Measurements from ENCODE around the gene CCDC170. TPM values are rescaled to one million over a fixed set of nuclear protein-coding genes. Genes with fewer than 3 reads are reported as not detected.
A peak's percentile ranks its signal among the peaks of the same experiment; 100 is the strongest.

Gene CCDC170
- total RNA-seq, 1 experiment from 2014 or later: not detected

DNA sequence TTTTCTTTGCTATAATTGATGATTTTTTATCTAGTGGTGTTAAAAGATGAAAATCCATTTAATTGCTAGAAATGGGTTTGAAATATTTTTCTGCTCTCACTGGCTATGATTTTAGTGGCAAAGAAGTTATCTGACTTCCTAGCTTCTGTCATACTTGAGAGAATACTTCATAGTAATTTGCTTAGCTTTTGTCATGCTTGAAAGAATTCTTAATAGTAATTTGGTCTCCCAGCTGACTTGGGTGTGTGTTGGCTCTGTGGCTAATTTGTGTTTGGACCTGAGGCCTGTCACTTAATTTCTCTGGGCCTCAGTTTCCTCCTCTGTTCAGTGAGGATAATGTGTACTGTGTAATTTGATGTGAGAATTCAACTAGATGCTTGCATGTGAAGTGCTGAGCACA, 29.1 kb upstream of the CCDC170 start:
- TF ChIP-seq, protein P1, sequence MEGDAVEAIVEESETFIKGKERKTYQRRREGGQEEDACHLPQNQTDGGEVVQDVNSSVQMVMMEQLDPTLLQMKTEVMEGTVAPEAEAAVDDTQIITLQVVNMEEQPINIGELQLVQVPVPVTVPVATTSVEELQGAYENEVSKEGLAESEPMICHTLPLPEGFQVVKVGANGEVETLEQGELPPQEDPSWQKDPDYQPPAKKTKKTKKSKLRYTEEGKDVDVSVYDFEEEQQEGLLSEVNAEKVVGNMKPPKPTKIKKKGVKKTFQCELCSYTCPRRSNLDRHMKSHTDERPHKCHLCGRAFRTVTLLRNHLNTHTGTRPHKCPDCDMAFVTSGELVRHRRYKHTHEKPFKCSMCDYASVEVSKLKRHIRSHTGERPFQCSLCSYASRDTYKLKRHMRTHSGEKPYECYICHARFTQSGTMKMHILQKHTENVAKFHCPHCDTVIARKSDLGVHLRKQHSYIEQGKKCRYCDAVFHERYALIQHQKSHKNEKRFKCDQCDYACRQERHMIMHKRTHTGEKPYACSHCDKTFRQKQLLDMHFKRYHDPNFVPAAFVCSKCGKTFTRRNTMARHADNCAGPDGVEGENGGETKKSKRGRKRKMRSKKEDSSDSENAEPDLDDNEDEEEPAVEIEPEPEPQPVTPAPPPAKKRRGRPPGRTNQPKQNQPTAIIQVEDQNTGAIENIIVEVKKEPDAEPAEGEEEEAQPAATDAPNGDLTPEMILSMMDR (IDR thresholded peaks at IDR 0.05): no peak
- TF ChIP-seq SIN3A (IDR thresholded peaks at IDR 0.05; ENCODE audit: borderline replicate concordance, insufficient read depth, low read depth, low read length) (no peak), POLR2AphosphoS5 (IDR thresholded peaks at IDR 0.05; ENCODE audit: low read depth, low read length) (no peak)
- in situ Hi-C loops (cut with HindIII; ENCODE audit: low pct_unique_long_range_greater_than_20kb, low sequenced_read_pairs): no loop called here

DNA sequence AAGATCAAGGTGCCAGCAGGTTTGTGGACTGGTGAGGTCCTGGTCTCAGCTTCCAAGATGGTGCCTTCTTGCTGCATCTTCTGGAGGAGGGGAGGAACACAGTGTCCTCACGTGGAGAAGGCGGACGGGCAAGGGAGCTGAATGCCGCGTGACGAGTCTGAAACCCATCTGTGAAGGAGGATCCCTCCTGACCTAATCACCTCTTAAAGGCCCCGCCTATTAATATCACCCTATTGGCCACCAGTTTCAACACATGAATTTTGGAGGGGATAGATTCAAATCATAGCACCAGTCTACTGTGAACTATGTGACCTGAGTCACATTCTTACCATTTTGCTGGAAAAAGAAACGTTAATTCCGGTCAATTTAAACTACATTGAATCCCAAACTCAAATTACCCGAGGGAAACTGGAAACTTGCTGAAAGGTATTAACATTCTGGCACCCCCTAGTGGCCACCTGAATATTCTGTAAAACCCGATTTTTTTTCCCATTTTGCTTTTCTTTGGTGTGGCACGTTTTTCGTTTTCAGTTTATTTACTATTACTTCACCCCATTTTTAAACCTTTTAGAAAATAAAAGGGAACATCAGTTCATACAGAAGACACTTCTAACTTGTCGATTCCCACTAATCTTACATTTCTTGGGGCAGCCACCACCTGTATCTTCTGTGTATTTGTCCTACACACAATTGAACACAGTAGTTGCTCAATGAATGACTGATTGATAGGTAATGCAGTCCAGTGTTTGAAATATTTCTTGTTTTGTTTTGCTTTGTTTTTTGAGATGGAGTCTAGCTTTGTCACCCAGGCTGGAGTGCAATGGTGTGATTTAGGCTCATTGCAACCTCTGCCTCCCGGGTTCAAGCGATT, 17.9 kb upstream of the CCDC170 start:
- TF ChIP-seq, protein P2, sequence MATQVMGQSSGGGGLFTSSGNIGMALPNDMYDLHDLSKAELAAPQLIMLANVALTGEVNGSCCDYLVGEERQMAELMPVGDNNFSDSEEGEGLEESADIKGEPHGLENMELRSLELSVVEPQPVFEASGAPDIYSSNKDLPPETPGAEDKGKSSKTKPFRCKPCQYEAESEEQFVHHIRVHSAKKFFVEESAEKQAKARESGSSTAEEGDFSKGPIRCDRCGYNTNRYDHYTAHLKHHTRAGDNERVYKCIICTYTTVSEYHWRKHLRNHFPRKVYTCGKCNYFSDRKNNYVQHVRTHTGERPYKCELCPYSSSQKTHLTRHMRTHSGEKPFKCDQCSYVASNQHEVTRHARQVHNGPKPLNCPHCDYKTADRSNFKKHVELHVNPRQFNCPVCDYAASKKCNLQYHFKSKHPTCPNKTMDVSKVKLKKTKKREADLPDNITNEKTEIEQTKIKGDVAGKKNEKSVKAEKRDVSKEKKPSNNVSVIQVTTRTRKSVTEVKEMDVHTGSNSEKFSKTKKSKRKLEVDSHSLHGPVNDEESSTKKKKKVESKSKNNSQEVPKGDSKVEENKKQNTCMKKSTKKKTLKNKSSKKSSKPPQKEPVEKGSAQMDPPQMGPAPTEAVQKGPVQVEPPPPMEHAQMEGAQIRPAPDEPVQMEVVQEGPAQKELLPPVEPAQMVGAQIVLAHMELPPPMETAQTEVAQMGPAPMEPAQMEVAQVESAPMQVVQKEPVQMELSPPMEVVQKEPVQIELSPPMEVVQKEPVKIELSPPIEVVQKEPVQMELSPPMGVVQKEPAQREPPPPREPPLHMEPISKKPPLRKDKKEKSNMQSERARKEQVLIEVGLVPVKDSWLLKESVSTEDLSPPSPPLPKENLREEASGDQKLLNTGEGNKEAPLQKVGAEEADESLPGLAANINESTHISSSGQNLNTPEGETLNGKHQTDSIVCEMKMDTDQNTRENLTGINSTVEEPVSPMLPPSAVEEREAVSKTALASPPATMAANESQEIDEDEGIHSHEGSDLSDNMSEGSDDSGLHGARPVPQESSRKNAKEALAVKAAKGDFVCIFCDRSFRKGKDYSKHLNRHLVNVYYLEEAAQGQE (IDR thresholded peaks at IDR 0.05; ENCODE audit: insufficient read depth in 1 of 2, low read depth in 2 of 2, low read length in 1 of 2): no peak
- TF ChIP-seq, protein P1 (IDR thresholded peaks at IDR 0.05): peak; percentile 82
- DNase-seq (ENCODE audit: low read depth, low spot score) (peak; percentile 15), ATAC-seq (no peak)
- no TSS peak for BruUV-seq (replicated peaks)
- intact Hi-C loops (cut with micrococcal nuclease; ENCODE audit: unreplicated experiment): no loop called here
- Histone ChIP-seq H3K27me3 (ENCODE audit: control insufficient read depth, insufficient read depth, low read length) (no peaks in the 10 kb centered on the region), H3K36me3 (ENCODE audit: control insufficient read depth, insufficient read depth, low read length) (no peaks in the 10 kb centered on the region), H3K4me1 (ENCODE audit: control insufficient read depth, insufficient read depth, low read length) (no peaks in the 10 kb centered on the region), H3K9me3 (ENCODE audit: control insufficient read depth, insufficient read depth, low read depth, low read length) (no peaks in the 10 kb centered on the region), H3K27ac (ENCODE audit: low read length) (no peak overlapping the region), H3K4me3 (ENCODE audit: low read depth in 2 of 2, low read length in 2 of 2) (no peak overlapping the region)
- ChIA-PET POLR2A (no interaction called here), CTCF (interaction anchor here (0.7 kb wide), 1 partner anchor 123 kb away, joined by 3 read pairs; no protein-coding TSS in a partner anchor)
- in situ Hi-C loops (cut with HindIII; ENCODE audit: low pct_unique_long_range_greater_than_20kb, low sequenced_read_pairs): no loop called here

More for the DNA sequence above, 29.1 kb upstream of the CCDC170 start:
- DNase-seq (ENCODE audit: low read depth, low spot score) (no peak), ATAC-seq (no peak)
- intact Hi-C loops (cut with micrococcal nuclease; ENCODE audit: unreplicated experiment): no loop called here
- Histone ChIP-seq H3K36me3 (ENCODE audit: control insufficient read depth, insufficient read depth, low read length) (peaks cover 2% of the 10 kb centered on the region), H3K27ac (ENCODE audit: low read length) (no peak overlapping the region), H3K27me3 (ENCODE audit: control insufficient read depth, insufficient read depth, low read length) (no peaks in the 10 kb centered on the region), H3K9me3 (ENCODE audit: control insufficient read depth, insufficient read depth, low read depth, low read length) (no peaks in the 10 kb centered on the region), H3K4me3 (ENCODE audit: low read depth in 2 of 2, low read length in 2 of 2) (no peak overlapping the region), H3K4me1 (ENCODE audit: control insufficient read depth, insufficient read depth, low read length) (no peaks in the 10 kb centered on the region)
- ChIA-PET POLR2A (no interaction called here), CTCF (no interaction called here)
- no TSS peak for BruUV-seq (replicated peaks)

Data from Panc1 (cell line).